HG03439 (cell line): ENCODE measurements around the gene IFITM2.
"Not testable (repeated sequence)": the region's sequence is repeated elsewhere in the genome, so short reads cannot be mapped to it uniquely, and the experiment has no call there.

ENCODE experiments used
- ATAC-seq: cut with Tn5 transposase; IDR thresholded peaks from one replicate; pipeline ENCODE4 v1.9.1; 2021; ENCODE audit warnings: mild to moderate bottlenecking, moderate library complexity; ENCODE audit not compliant: unreplicated experiment

The IFITM2 gene

DNA sequence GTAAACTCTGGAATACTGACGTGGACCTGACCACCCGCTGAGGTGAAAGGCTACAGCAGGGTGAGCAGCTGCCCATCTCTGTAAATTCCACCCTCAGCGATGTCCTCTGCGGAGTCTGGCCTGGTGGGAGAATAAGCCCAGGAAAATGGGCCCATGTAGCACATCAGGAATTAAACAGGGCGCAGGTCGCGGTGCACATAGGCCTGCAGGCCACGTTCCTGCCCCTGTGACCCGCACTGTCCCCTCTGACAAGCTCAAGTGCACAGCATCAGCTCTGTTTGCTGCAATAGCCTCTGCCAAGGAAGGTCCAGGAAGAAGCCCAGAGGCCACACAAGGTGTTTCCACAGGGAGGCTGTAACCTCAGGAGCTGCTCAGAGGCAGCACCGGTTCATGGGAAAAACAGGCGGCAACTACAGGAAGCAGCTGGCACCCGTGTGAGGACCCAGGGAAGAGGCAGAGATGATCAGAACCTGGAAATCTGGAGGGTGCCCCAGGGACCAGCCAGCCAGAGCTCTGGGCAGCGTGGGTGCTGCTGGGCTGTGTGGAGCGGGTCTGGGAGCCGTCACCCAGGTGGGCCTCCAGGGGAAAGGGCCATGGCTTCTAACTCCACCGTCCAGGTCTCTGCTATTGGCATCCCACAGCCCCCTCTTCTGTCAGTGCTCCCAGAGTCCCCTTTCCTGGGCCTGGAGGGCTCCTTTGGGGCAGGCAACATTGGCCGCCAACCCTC is 808 bp upstream of the IFITM2 start:
- ATAC-seq, result no peak

- ATAC-seq, result not testable (repeated sequence)
These were observed 1.4 kb downstream of the IFITM2 start for GRCh38 chr11:308740-309665.

DNA sequence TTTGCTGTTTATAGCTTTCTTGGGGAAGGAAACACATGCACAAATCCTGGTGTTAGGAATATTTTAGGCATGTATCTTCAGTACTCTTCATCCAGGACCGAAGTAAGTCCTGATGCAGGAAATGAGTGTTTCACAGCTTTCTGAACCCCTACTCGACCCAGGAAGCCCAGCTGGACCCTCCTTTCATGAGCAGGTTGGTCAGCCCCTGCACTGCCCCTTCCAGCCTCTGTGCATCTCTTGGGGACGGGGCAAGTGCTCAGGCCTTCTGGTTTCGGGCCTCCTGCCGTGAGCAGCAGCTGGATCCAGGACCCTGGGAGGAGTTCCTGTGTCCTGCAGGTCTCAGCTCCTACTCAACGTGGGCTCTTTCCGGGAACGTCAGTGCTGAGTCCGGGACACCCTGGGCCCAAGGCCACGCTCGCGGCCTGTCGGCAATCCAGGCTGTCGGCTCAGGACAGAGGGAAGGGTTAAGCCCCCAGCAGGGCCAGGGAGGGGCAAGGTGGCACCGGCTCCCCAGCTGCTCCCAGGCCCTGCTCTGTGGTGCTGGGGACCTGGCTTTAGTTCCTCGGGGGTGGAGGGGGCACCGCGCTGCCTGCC is 2.5 kb downstream of the IFITM2 start:
- not testable (repeated sequence) for ATAC-seq

- not testable (repeated sequence) for ATAC-seq
These were observed 3.6 kb downstream of the IFITM2 start for GRCh38 chr11:311013-311748.

DNA sequence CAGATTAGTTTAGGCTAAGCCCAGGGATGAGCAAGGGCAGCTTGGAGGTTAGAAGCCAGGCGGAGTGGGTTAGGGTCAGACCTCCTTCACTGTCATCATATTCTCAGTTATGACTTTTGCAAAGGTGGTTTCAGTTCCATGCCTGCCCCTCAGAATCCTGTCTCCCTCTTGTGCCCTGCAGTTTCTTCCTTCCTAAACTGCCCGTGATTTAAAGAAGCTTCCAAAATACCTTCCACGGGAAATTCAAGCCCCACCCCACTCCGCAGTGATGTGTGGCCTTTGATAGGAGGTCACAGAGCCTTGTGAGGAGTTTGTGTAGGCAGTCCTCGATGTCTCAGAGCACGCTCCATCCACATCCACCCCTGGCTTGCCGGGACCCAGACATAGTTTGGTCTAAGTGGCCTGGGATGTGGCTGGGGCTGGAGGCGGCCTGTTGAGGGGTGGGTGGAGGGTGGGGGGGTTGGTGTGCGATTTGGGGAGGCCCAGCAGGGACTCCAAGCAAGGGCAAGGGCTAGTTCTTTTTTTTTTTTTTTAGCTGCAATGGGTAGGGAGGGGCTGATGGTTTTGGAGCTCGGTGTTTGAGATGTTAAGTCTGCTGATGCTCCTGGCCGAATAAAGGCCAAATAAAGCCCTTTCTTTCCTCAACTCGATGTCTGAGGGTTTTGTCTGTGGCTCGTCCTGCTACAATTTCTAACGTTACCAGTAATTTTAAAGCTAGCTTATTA is 4.6 kb downstream of the IFITM2 start:
- ATAC-seq, result no peak

- ATAC-seq, result no peak
These were observed 5.7 kb downstream of the IFITM2 start for GRCh38 chr11:313304-313786.

- ATAC-seq, result no peak
These were observed 6.4 kb downstream of the IFITM2 start, which contains the start of gene IFITM1 for GRCh38 chr11:313787-314553. Gene IFITM1, plus strand, starts transcription at chr11:314040. Its CDS starts 131 bp downstream, at chr11:314171.

DNA sequence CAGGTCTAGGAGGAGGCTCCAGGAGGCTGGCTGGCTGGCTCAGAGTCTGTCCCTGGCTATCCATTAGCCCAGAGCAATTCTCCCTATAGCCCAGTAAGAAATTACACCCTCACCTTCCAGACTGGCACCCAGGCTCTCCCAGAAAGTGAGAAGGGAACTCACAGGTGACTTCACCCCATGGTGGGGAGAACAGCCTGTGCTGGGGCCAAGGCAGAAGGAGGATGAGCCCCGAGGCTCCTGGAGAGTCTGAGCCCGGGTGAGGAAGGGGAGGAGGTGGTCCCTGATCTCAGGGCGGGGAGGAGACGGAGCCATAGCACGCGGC is 6.9 kb downstream of the IFITM2 start:
- ATAC-seq, result not testable (repeated sequence)

DNA sequence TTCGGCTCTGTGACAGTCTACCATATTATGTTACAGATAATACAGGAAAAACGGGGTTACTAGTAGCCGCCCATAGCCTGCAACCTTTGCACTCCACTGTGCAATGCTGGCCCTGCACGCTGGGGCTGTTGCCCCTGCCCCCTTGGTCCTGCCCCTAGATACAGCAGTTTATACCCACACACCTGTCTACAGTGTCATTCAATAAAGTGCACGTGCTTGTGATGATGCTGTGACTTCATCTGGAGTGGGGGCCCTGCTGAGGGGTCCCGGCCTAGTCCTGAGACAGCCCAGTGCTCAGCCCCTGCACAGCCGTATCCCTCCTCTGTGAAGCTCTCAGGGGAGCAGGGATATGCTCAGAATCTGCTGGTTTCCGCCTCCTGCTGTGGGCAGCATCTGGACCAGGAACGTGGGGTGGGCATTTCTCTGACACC is 7.5 kb downstream of the IFITM2 start:
- no peak for ATAC-seq

- no peak for ATAC-seq
These were observed 7.9 kb downstream of the IFITM2 start for GRCh38 chr11:315516-315994.

DNA sequence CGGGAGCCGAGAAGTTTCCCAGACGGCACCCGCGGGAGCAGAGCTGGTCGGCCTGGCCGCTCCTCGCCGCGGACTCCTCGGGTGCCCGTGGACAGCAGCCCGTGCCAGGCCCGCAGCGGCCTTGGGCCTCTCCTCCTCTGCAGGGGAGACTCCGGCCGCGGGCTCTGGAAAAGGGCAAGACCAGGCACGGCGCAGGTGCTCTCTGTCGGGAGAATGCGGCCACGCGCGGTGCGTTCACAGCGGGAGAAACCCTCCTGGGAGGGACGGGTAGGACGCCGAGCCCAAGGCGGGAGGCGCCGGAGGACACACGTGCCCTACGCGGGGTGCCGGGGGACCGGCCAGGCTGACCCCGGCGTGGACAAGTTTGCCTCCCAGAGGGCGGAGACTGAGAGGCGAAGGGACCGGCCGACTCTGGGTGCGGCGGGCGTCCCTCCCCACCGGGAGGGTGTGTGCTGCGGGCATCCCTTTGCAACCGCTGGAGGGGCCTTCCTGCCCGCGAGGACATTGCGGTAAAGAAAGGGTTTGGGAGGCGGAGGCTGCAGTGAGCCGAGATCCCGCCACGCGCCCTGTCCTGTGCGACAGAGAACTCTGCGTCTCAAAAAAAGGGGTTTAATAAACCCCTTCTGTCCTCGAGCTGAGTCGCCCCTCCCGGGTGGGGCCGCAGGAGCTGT is 8.6 kb downstream of the IFITM2 start:
- ATAC-seq, result no peak

- ATAC-seq, result no peak
These were observed 9.3 kb downstream of the IFITM2 start for GRCh38 chr11:316891-317301.

DNA sequence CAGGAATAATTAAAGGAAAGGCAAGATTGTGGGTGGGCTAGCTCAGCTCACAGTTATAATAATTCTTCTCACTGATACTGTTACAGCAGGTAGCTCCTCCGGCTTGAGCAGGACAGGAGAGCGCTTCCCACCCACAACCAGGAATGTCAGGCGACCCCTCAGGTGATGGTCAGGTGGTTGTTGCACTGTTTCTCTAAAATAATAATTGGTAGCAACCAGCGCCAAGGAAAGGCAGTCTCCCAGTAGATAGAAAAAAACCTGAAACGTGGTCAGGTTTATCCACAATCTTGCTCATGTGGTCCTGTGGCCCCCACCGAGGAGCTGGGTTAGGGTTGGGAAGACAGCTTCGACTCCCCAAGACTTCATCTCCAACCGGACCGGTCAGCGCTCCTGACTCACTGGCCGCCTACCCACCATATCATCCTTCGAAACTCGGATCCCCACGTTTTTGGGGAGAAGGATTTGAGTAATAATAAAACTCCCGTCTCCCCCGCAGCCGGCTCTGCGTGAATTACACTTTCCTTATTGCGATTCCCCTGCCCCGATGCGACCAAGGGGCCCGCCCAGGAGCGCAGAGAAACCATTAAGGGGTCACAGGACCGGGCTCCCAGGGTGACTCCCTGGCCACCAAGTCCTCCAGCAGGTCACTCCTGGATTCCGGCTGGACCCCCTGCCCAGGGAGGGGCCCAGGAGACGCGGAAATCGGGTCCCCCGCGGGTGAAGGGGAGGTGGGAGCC is 10.2 kb downstream of the IFITM2 start:
- peak; percentile 4 for ATAC-seq

DNA sequence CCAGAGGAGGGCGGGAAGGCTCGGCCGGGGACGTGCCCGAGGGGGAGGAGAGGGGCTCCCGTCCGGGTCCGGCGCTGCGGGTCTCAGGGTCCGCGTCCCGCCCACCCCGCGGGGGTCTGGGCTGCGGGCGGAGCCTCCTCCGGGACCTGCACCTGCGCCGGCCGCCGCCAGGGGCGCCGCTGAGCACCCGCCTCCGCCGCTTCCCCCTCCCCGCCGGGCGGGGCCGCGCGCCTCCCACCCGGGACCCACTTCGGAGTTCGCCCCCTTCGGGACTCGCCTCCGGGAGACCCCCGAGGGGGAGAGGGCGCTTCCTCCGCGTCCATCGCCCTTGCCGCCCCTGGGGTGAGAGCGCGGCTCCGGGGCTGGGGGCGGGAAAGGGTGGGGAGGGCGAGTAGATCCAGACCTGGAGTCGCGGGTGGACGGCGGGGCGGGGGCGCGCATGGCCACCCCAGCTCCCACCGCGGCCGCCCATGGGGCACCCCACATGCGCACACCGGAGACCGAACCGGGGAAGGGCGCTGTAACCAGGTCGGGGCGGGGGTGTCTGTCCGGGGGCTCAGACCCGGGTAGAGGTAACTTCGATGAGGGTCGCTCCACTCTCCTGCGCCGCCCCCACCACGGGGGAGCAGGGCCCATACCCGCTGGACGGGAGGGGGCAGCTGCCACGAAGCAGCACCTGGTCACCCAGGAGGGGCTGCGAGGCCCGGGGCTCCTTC is 10.9 kb downstream of the IFITM2 start:
- ATAC-seq, result peak; percentile 42

DNA sequence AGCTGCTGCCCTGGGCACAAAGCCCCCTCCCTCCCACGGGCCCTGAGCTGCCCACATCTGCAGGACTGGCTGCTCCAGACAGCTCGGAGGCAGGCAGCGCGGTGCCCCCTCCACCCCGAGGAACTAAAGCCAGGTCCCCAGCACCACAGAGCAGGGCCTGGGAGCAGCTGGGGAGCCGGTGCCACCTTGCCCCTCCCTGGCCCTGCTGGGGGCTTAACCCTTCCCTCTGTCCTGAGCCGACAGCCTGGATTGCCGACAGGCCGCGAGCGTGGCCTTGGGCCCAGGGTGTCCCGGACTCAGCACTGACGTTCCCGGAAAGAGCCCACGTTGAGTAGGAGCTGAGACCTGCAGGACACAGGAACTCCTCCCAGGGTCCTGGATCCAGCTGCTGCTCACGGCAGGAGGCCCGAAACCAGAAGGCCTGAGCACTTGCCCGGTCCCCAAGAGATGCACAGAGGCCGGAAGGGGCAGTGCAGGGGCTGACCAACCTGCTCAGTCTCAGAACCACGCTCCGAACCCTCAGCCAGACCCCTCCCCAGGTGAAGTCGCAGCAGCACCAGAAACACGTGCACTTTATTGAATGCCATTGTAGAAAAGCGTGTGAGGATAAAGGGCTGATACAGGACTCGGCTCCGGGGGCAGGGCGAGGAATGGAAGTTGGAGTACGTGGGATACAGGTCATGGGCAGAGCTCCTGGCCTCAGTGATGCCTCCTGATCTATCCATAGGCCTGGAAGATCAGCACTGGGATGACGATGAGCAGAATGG is 11.7 kb downstream of the IFITM2 start:
- not testable (repeated sequence) for ATAC-seq

DNA sequence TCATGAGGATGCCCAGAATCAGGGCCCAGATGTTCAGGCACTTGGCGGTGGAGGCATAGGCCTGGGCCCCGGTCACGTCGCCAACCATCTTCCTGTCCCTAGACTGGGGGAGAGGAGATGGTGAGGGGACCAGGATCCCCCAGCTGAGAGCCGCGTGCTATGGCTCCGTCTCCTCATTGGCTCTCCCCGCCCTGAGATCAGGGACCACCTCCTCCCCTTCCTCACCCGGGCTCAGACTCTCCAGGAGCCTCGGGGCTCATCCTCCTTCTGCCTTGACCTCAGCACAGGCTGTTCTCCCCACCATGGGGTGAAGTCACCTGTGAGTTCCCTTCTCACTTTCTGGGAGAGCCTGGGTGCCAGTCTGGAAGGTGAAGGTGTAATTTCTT is 12.3 kb downstream of the IFITM2 start:
- not testable (repeated sequence) for ATAC-seq

DNA sequence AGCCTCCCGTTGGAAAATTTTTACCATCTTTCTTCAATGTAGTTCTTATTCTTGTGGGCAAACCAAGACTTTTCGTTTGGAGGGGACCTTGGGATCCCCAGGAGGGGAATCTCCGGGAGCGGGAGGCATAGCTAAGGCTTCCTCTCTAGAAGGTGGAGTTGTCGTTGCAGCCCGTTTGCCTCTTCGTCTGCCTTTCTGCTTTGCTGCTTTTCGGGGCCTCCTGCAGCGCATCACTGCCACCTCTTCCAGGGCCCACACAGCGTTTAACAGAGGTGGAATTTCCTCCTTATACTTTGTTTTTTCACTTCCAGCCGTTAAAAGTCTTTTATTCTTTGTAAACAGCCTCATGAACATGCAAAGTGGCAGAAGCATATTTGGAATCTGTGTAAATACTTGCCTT is 16.5 kb downstream of the IFITM2 start:
- no peak for ATAC-seq
